OCI-LY1 (cell line): Measurements from ENCODE around the gene SGK2.

Source experiments
- CTCF ChIP-seq: fragments of 200-600 bp; sonication (generic), shearing (Covaris generic); IDR thresholded peaks from 2 replicates; pipeline ENCODE4 v1.5.1; 2017; ENCODE audit warnings: mild to moderate bottlenecking, antibody characterized with exemption, low read length, moderate library complexity, mixed read lengths
- EZH2 ChIP-seq: fragments of 200-600 bp; sonication (generic), shearing (Covaris generic); IDR thresholded peaks from 2 replicates; pipeline ENCODE4 v1.8.0; 2017; ENCODE audit warnings: borderline replicate concordance, mixed run types, mild to moderate bottlenecking, antibody characterized with exemption, low read length, moderate library complexity, mixed read lengths

GRCh38 chr20:43532416-43533055 lies 26.3 kb upstream of the SGK2 start:
- TF ChIP-seq CTCF, result no peak
- TF ChIP-seq EZH2, result no peak
